ENCODE measurements around the gene ROMO1. TPM values are rescaled to one million over a fixed set of nuclear protein-coding genes. Genes with fewer than 3 reads are reported as not detected.

The ROMO1 gene
- total RNA-seq, 1 donor from 2014 or later, result 938 TPM

GRCh38 chr20:35654415-35654814, 44.8 kb upstream of the ROMO1 start:
- TF ChIP-seq, protein P1, sequence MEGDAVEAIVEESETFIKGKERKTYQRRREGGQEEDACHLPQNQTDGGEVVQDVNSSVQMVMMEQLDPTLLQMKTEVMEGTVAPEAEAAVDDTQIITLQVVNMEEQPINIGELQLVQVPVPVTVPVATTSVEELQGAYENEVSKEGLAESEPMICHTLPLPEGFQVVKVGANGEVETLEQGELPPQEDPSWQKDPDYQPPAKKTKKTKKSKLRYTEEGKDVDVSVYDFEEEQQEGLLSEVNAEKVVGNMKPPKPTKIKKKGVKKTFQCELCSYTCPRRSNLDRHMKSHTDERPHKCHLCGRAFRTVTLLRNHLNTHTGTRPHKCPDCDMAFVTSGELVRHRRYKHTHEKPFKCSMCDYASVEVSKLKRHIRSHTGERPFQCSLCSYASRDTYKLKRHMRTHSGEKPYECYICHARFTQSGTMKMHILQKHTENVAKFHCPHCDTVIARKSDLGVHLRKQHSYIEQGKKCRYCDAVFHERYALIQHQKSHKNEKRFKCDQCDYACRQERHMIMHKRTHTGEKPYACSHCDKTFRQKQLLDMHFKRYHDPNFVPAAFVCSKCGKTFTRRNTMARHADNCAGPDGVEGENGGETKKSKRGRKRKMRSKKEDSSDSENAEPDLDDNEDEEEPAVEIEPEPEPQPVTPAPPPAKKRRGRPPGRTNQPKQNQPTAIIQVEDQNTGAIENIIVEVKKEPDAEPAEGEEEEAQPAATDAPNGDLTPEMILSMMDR (conservative IDR thresholded peaks at IDR 0.05; ENCODE audit: low read depth, low read length), result no peak
- DNase-seq (ENCODE audit: low read depth), result no peak
- H3K4me3 ChIP-seq (ENCODE audit: low read depth, low read length), result no peak overlapping the region

DNA sequence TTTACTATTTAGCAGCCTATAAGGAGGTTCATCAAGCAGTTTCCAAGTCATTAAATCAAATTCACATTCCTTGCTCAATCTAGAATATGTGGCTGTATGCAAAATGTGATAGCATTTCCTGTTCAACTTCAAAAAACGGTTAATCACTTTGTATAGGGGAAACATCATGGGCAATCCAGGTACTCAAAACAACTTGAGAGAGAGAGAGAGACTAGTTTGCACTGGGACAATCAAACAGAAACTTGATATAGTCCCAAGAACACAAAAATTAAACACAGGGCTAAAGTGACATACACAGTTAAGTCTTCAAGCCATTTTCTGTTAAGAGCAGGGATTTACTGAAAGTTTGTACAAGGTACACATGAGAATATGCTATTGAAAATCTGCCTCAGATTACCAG, 41.9 kb upstream of the ROMO1 start:
- TF ChIP-seq, protein P1 (conservative IDR thresholded peaks at IDR 0.05; ENCODE audit: low read depth, low read length), result no peak
- H3K4me3 ChIP-seq (ENCODE audit: low read depth, low read length), result no peak overlapping the region
- no peak for DNase-seq (ENCODE audit: low read depth)

DNA sequence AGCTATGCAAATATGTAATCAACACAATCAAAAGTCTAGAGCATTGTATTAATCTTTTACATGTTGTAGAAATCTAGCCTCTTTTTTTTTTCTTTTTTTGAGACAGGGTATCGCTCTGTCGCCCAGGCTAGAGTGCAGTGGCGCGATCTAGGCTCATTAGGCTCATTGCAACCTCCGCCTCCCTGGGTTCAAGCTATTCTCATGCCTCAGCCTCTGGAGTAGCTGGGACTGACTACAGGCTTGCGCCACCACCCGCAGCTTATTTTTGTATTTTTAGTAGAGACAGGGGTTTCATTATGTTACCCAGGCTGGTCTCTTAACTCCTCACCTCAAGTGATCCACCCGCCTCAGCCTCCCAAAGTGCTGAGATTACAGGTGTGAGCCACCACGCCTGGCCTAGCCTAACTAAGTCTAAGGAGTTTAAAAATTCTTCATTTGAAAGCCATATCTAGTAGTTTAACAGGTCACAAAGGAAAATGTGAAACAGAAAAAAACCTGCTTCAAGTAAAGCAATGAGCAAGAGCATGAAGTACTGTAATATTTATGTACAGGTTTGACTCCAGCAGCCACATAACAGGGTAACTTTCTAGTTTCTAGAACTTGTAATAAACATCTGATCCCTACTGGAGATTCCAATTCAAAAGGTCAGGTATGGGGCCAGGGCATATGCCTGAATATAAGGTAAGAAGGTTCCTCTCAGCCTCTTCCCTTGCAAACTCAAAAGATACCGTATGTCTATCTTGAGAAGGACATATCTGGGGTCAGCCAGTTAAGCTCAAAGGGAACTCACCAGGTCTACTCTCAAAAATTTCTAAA, 38.9 kb upstream of the ROMO1 start:
- DNase-seq (ENCODE audit: low read depth), result no peak
- TF ChIP-seq, protein P1 (conservative IDR thresholded peaks at IDR 0.05; ENCODE audit: low read depth, low read length), result no peak
- no peak overlapping the region for H3K4me3 ChIP-seq (ENCODE audit: low read depth, low read length)

DNA sequence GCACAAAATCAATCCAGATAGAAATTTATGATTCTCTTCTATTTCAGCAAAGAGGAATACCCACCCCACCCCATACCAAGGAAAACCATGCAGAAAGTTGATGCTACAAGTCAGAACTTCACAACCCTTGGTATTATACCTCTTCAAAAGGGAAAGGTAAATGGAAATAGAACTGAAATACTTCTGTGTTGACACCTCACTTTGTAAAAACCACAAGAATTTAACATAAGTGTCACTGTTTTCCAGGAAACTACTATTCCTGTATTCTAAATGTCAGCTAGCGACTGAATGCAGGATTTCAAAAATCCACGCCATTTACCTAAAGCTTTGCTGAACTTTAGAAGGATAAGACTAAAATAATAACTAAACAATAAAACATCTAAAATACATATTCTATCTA, 38.2 kb upstream of the ROMO1 start:
- peak overlapping the region; percentile 2 for H3K4me3 ChIP-seq (ENCODE audit: low read depth, low read length)
- DNase-seq (ENCODE audit: low read depth), result no peak
- TF ChIP-seq, protein P1 (conservative IDR thresholded peaks at IDR 0.05; ENCODE audit: low read depth, low read length), result no peak

DNA sequence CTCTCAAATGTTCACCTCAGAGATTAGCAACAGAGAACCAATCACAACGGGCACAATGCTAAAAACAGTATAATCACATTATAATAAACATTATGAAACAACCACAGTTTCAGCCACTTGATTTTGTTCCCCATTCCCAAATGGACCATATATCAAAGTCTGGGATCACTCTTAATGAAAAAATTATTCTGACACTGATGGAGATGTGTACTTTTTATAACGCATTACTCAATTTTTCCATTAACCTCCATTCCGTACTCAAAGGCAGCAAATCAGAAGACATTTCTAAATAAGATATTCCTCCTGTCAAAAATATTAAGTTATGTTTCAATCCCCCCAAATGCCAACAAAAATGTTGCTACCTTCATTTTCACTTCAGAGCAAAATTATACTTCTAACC, 37.3 kb upstream of the ROMO1 start:
- TF ChIP-seq, protein P1 (conservative IDR thresholded peaks at IDR 0.05; ENCODE audit: low read depth, low read length), result no peak
- peak overlapping the region; percentile 9 for H3K4me3 ChIP-seq (ENCODE audit: low read depth, low read length)
- no peak for DNase-seq (ENCODE audit: low read depth)

DNA sequence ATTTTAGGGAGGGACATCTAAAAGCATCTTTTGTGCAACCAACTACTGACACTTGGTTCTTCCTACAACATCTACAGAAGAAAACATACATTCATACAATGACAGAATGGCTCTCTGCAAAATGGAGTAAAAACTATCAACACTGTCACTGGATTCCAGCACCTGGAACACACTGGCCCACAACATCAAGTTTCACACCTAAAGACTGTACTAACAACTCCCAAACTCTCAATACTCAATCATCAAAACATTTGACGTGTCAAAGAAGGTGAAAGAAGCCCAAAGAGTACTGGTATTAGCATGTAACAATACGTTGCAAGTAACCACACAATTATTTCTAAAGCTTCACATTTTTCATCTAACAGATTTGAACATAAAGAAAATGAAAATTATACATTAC, 36.7 kb upstream of the ROMO1 start:
- TF ChIP-seq, protein P1 (conservative IDR thresholded peaks at IDR 0.05; ENCODE audit: low read depth, low read length), result no peak
- no peak for DNase-seq (ENCODE audit: low read depth)
- peak overlapping the region; percentile 93 for H3K4me3 ChIP-seq (ENCODE audit: low read depth, low read length)
